H9 (cell line): ENCODE data around the gene TSFM. TPM values are rescaled to one million over a fixed set of nuclear protein-coding genes. Genes with fewer than 3 reads are reported as not detected.

ENCODE experiments used
- DNase-seq: peaks from one replicate; pipeline ENCODE4 v3.0.0-alpha.2; 2017
- H2AFZ ChIP-seq: one replicate; pipeline ENCODE4 v1.6.1; 2013; ENCODE audit warnings: mild to moderate bottlenecking, low read length, control low read depth, moderate library complexity
- H2AK5ac ChIP-seq: 2 replicates; pipeline ENCODE4 v1.6.1; 2013; ENCODE audit warnings: low read length, control low read depth, mixed read lengths; ENCODE audit not compliant: insufficient read length
- H2BK120ac ChIP-seq: one replicate; pipeline ENCODE4 v1.6.1; 2013; ENCODE audit warnings: low read depth, mild to moderate bottlenecking, low read length, control low read depth, inconsistent platforms; ENCODE audit not compliant: poor library complexity, severe bottlenecking
- H2BK12ac ChIP-seq: 2 replicates; pipeline ENCODE4 v1.6.1; 2013; ENCODE audit warnings: low read length, control low read depth, mixed read lengths, low read depth; ENCODE audit not compliant: insufficient read length
- H2BK15ac ChIP-seq: 2 replicates; pipeline ENCODE4 v1.6.1; 2013; ENCODE audit warnings: low read depth, low read length, control low read depth
- H2BK20ac ChIP-seq: one replicate; pipeline ENCODE4 v1.6.1; 2013; ENCODE audit warnings: low read depth, mild to moderate bottlenecking, low read length, control low read depth, inconsistent platforms; ENCODE audit not compliant: poor library complexity, severe bottlenecking
- H2BK5ac ChIP-seq: 2 replicates; pipeline ENCODE4 v1.6.1; 2013; ENCODE audit warnings: low read length, control low read depth, mixed read lengths; ENCODE audit not compliant: insufficient read length
- H3K14ac ChIP-seq: 2 replicates; pipeline ENCODE4 v1.6.1; 2013; ENCODE audit warnings: low read length, control low read depth; ENCODE audit not compliant: insufficient read depth
- H3K18ac ChIP-seq: 2 replicates; pipeline ENCODE4 v1.6.1; 2013; ENCODE audit warnings: low read depth, mild to moderate bottlenecking, mixed read lengths, low read length, control low read depth; ENCODE audit not compliant: insufficient read length
- H3K23ac ChIP-seq: 2 replicates; pipeline ENCODE4 v1.6.1; 2013; ENCODE audit warnings: low read length, control low read depth, mixed read lengths, low read depth; ENCODE audit not compliant: insufficient read length
- H3K23me2 ChIP-seq: 2 replicates; pipeline ENCODE4 v1.6.1; 2013; ENCODE audit warnings: low read depth, mild to moderate bottlenecking, mixed read lengths, low read length, control low read depth; ENCODE audit not compliant: insufficient read length, poor library complexity, severe bottlenecking
- H3K27ac ChIP-seq: 2 replicates; pipeline ENCODE4 v1.5.1; 2013; ENCODE audit warnings: low read length, control low read depth, mixed read lengths, low read depth; ENCODE audit not compliant: insufficient read length
- H3K27me3 ChIP-seq: 2 replicates; pipeline ENCODE4 v1.6.1; 2013; ENCODE audit warnings: low read length, control low read depth, inconsistent platforms; ENCODE audit not compliant: insufficient read depth
- H3K4ac ChIP-seq: 2 replicates; pipeline ENCODE4 v1.6.1; 2013; ENCODE audit warnings: low read depth, mild to moderate bottlenecking, control low read depth, inconsistent platforms, low read length, moderate library complexity
- H3K4me1 ChIP-seq: 2 replicates; pipeline ENCODE4 v1.6.1; 2013; ENCODE audit warnings: low read length, control low read depth, inconsistent platforms; ENCODE audit not compliant: insufficient read depth
- H3K4me2 ChIP-seq: 2 replicates; pipeline ENCODE4 v1.6.1; 2013; ENCODE audit warnings: low read length, control low read depth, mixed read lengths; ENCODE audit not compliant: insufficient read length, insufficient read depth
- H3K56ac ChIP-seq: 2 replicates; pipeline ENCODE4 v1.6.1; 2013; ENCODE audit warnings: low read depth, mild to moderate bottlenecking, mixed read lengths, low read length, control low read depth; ENCODE audit not compliant: insufficient read length
- H3K79me1 ChIP-seq: 2 replicates; pipeline ENCODE4 v1.6.1; 2013; ENCODE audit warnings: low read depth, mild to moderate bottlenecking, moderate library complexity, low read length, control low read depth, inconsistent platforms; ENCODE audit not compliant: insufficient read depth, poor library complexity, severe bottlenecking
- H3K79me2 ChIP-seq: 2 replicates; pipeline ENCODE4 v1.6.1; 2013; ENCODE audit warnings: low read length, control low read depth, inconsistent platforms; ENCODE audit not compliant: insufficient read depth
- H3K9ac ChIP-seq: 2 replicates; pipeline ENCODE4 v1.6.1; 2013; ENCODE audit warnings: low read length, control low read depth, mixed read lengths; ENCODE audit not compliant: insufficient read length; ENCODE audit errors: extremely low read depth
- H3K9me3 ChIP-seq: one replicate; pipeline ENCODE4 v1.6.1; 2013; ENCODE audit warnings: low read depth, low read length, inconsistent platforms; ENCODE audit not compliant: control insufficient read depth
- H3T11ph ChIP-seq: one replicate; pipeline ENCODE4 v1.6.1; 2013; ENCODE audit warnings: mild to moderate bottlenecking, low read length, control low read depth, inconsistent platforms
- H4K20me1 ChIP-seq: one replicate; pipeline ENCODE4 v1.6.1; 2013; ENCODE audit not compliant: control insufficient read depth, insufficient read length, insufficient read depth
- H4K5ac ChIP-seq: 2 replicates; pipeline ENCODE4 v1.6.1; 2013; ENCODE audit warnings: low read depth, mild to moderate bottlenecking, mixed read lengths, low read length, control low read depth; ENCODE audit not compliant: insufficient read length
- H4K8ac ChIP-seq: replicated peaks from 2 replicates; pipeline ENCODE4 v1.6.1; 2013; ENCODE audit warnings: low read length, control low read depth, mixed read lengths, low read depth; ENCODE audit not compliant: insufficient read length
- H4K91ac ChIP-seq: 2 replicates; pipeline ENCODE4 v1.6.1; 2013; ENCODE audit warnings: low read depth, mild to moderate bottlenecking, moderate library complexity, mixed read lengths, low read length, control low read depth; ENCODE audit not compliant: insufficient read length
- H3K27ac Mint-ChIP-seq, 3 experiments: 2 replicates in 2 of 3; 3 replicates in 1 of 3; pipeline ENCODE4 v1.8.0; 2020 to 2021; ENCODE audit warnings: mixed read lengths in 3 of 3, mild to moderate bottlenecking in 1 of 3, moderate library complexity in 1 of 3
- H3K27me3 Mint-ChIP-seq: 2 replicates; pipeline ENCODE4 v1.8.0; 2021; ENCODE audit warnings: low read depth, mild to moderate bottlenecking, moderate library complexity, mixed read lengths
- H3K36me3 Mint-ChIP-seq, 3 experiments: 2 replicates in 2 of 3; 3 replicates in 1 of 3; pipeline ENCODE4 v1.8.0; 2020 to 2021; ENCODE audit warnings: low read depth in 3 of 3, mixed read lengths in 3 of 3; ENCODE audit not compliant: insufficient read depth in 1 of 3
- H3K4me1 Mint-ChIP-seq, 2 experiments: 2 replicates each; pipeline ENCODE4 v1.8.0; 2020; ENCODE audit warnings: mixed read lengths in 2 of 2
- H3K4me3 Mint-ChIP-seq, 2 experiments: 2 replicates in 1 of 2; 3 replicates in 1 of 2; pipeline ENCODE4 v1.8.0; 2020 to 2021; ENCODE audit warnings: mild to moderate bottlenecking in 2 of 2, mixed read lengths in 2 of 2, moderate library complexity in 1 of 2
- H3K9me3 Mint-ChIP-seq, 2 experiments: 2 replicates in 1 of 2; 3 replicates in 1 of 2; pipeline ENCODE4 v1.8.0; 2020; ENCODE audit warnings: mild to moderate bottlenecking in 2 of 2, mixed read lengths in 2 of 2, moderate library complexity in 1 of 2
- WGBS: extraction: QIAGEN DNeasy Blood & Tissue Kit; methylation state at CpG from one replicate; pipeline ENCODE4 v1.1.7; 2013; ENCODE audit warnings: missing lambda C conversion rate, low lambda C conversion rate, mixed read lengths; ENCODE audit not compliant: insufficient read length; ENCODE audit errors: extremely low coverage; 5-methylcytosine and 5-hydroxymethylcytosine counted together
- total RNA-seq: library from RNA; stranded (reverse); gene quantifications from 2 replicates; pipeline ENCODE4 v1.2.1, GENCODE V29; 2021
- TF ChIP-seq, protein P1 (sequence below): fragments of 200-600 bp; sonication (generic); conservative IDR thresholded peaks from 3 replicates; pipeline ENCODE4 v1.8.0; 2021; ENCODE audit warnings: antibody characterized with exemption, mild to moderate bottlenecking

The TSFM gene
- total RNA-seq, 1 experiment from 2014 or later: 50.2 TPM

DNA sequence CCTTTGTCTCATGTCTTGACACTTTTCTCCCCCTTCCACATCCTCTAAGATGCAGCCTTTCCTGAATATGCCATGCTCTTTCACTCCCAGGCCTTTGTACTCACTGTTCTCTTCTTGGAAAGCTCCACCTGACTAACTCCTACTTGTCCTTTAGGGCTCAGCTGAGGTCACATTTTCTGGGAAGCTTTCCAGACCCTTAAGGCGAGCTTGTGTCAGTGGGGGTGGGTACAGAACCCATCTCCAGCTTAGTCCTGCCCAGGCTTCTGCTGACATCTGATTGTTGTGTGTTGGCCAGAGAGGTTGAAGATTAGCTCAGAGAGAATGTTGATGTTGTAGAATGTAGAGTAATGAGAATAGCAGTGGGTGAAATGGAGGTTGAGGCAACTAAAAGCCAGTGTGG is 2.9 kb upstream of the TSFM start:
- WGBS: no CpG with 5 or more reads among the region's 1 CpG
- Mint-ChIP-seq H3K27me3 (no peaks in the 10 kb centered on the region; the same call in 1 of the 2 replicates), H3K9me3 (peaks cover 0 to 3% of the 10 kb centered on the region in 2 experiments; a peak in 2 of 5 replicates)

More for the DNA sequence above, 2.9 kb upstream of the TSFM start:
- no peaks in the 10 kb centered on the region for H3K9me3 ChIP-seq
- H3K4ac ChIP-seq: no peak overlapping the region
- no peak overlapping the region for H3T11ph ChIP-seq
- H3K79me1 ChIP-seq: no peaks in the 10 kb centered on the region
- H3K36me3 Mint-ChIP-seq: peaks cover 5 to 15% (median 6%) of the 10 kb centered on the region in 3 experiments
- H2AFZ ChIP-seq: no peak overlapping the region
- TF ChIP-seq, protein P1, sequence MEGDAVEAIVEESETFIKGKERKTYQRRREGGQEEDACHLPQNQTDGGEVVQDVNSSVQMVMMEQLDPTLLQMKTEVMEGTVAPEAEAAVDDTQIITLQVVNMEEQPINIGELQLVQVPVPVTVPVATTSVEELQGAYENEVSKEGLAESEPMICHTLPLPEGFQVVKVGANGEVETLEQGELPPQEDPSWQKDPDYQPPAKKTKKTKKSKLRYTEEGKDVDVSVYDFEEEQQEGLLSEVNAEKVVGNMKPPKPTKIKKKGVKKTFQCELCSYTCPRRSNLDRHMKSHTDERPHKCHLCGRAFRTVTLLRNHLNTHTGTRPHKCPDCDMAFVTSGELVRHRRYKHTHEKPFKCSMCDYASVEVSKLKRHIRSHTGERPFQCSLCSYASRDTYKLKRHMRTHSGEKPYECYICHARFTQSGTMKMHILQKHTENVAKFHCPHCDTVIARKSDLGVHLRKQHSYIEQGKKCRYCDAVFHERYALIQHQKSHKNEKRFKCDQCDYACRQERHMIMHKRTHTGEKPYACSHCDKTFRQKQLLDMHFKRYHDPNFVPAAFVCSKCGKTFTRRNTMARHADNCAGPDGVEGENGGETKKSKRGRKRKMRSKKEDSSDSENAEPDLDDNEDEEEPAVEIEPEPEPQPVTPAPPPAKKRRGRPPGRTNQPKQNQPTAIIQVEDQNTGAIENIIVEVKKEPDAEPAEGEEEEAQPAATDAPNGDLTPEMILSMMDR: no peak
- H4K8ac ChIP-seq: no peak overlapping the region
- H3K79me2 ChIP-seq: no peaks in the 10 kb centered on the region; the same call in 1 of the 2 replicates
- H2BK20ac ChIP-seq: no peak overlapping the region
- H3K4me1 Mint-ChIP-seq: peaks cover 4 to 7% of the 10 kb centered on the region in 2 experiments
- H4K5ac ChIP-seq: no peak overlapping the region
- no peak overlapping the region for H3K56ac ChIP-seq
- no peak overlapping the region for H3K4me3 Mint-ChIP-seq
- no peak overlapping the region for H2BK12ac ChIP-seq
- H3K4me2 ChIP-seq: no peak overlapping the region
- H3K14ac ChIP-seq: no peak overlapping the region
- no peak overlapping the region for H2BK15ac ChIP-seq
- H3K23me2 ChIP-seq: peaks cover 5% of the 10 kb centered on the region
- DNase-seq: no peak
- H3K23ac ChIP-seq: no peak overlapping the region
- H2BK5ac ChIP-seq: no peak overlapping the region
- no peak overlapping the region for H3K18ac ChIP-seq
- H2AK5ac ChIP-seq: no peak overlapping the region
- no peak overlapping the region for H2BK120ac ChIP-seq
- no peaks in the 10 kb centered on the region for H3K4me1 ChIP-seq
- H4K20me1 ChIP-seq: no peaks in the 10 kb centered on the region
- H3K9ac ChIP-seq: no peak overlapping the region
- no peak overlapping the region for H3K27ac ChIP-seq
- H3K27me3 ChIP-seq: no peaks in the 10 kb centered on the region
- no peak overlapping the region for H4K91ac ChIP-seq
- no peak overlapping the region for H3K27ac Mint-ChIP-seq
